GM12878 (cell line): Measurements from ENCODE around the gene IGHMBP2. TPM values are rescaled to one million over a fixed set of nuclear protein-coding genes. Genes with fewer than 3 reads are reported as not detected.

Source experiments
- ATAC-seq: fragments of 200-7000 bp; cut with Tn5 transposase; 3 replicates; pipeline ENCODE4 v1.9.1; 2020; ENCODE audit warnings: mild to moderate bottlenecking, moderate library complexity
- BruUV-seq: library from RNA; stranded (reverse); fragments of 400-500 nt; replicated peaks from 2 replicates; lab custom pipeline; 2021; lab: Mats Ljungman, UMichigan
- CTCF ChIA-PET: fragments of 300-600 bp; sonication (Branson Sonifier 250); formaldehyde crosslinking; extraction: SDS; loops from one replicate; lab custom pipeline; 2021; ENCODE audit warnings: inconsistent platforms; lab: Yijun Ruan, JAX
- POLR2A ChIA-PET: fragments of 350-600 bp; formaldehyde crosslinking; extraction: SDS; loops from one replicate; lab custom pipeline; 2021; ENCODE audit warnings: inconsistent platforms; lab: Charles Lee
- RAD21 ChIA-PET: fragments of 300-600 bp; sonication (Branson Sonifier 250); formaldehyde crosslinking; loops from one replicate; lab custom pipeline; 2023; ENCODE audit warnings: antibody characterized with exemption; ENCODE audit not compliant: unreplicated experiment; lab: Charles Lee
- SMC1A ChIA-PET: fragments of 300-600 bp; sonication (Branson Sonifier 250); formaldehyde crosslinking; loops from one replicate; lab custom pipeline; 2023; ENCODE audit not compliant: unreplicated experiment, uncharacterized antibody; lab: Charles Lee
- DNase-seq: peaks from one replicate; pipeline ENCODE4 v3.0.0-alpha.2; 2011; ENCODE audit warnings: low read depth, low spot score
- FAIRE-seq: peaks from 3 replicates; lab custom pipeline; 2011; peaks lifted over from hg19 to GRCh38; lab: Jason Lieb, UNC
- H2AFZ ChIP-seq: 2 replicates; pipeline ENCODE4 v1.6.0; 2011; ENCODE audit warnings: low read depth, low read length, control low read depth; ENCODE audit not compliant: control insufficient read depth
- H3K27ac ChIP-seq: 2 replicates; pipeline ENCODE4 v1.5.1; 2011; ENCODE audit warnings: control low read depth; ENCODE audit not compliant: control insufficient read depth, insufficient read depth
- H3K27me3 ChIP-seq, 2 experiments: replicated peaks in 1 of 2; 2 replicates each; pipeline versions ENCODE4 v1.6.0 to v1.6.1; 2011; ENCODE audit warnings: low read length in 1 of 2; ENCODE audit not compliant: control insufficient read depth in 2 of 2, insufficient read depth in 2 of 2
- H3K36me3 ChIP-seq, 2 experiments: 2 replicates each; pipeline ENCODE4 v1.5.1; 2011; ENCODE audit warnings: low read length in 1 of 2; ENCODE audit not compliant: control insufficient read depth in 2 of 2, insufficient read depth in 2 of 2
- H3K4me1 ChIP-seq: 2 replicates; pipeline ENCODE4 v1.6.1; 2011; ENCODE audit warnings: mild to moderate bottlenecking, low read length, moderate library complexity, mixed read lengths; ENCODE audit not compliant: control insufficient read depth, insufficient read depth
- H3K4me2 ChIP-seq: 2 replicates; pipeline ENCODE4 v1.6.0; 2011; ENCODE audit warnings: control low read depth; ENCODE audit not compliant: control insufficient read depth, insufficient read depth
- H3K4me3 ChIP-seq: fragments of 200-600 bp; sonication (generic); 2 replicates; pipeline ENCODE4 v1.5.1; 2016
- H3K79me2 ChIP-seq: 2 replicates; pipeline ENCODE4 v1.6.0; 2011; ENCODE audit warnings: low read length; ENCODE audit not compliant: control insufficient read depth, insufficient read depth
- H3K9ac ChIP-seq: 2 replicates; pipeline ENCODE4 v1.8.0; 2011; ENCODE audit warnings: low read length, control low read depth, mixed read lengths; ENCODE audit not compliant: control insufficient read depth, insufficient read depth
- H3K9me3 ChIP-seq: replicated peaks from 3 replicates; pipeline ENCODE4 v1.5.1; 2011; ENCODE audit warnings: mild to moderate bottlenecking, low read length; ENCODE audit not compliant: control insufficient read depth, insufficient read depth
- H4K20me1 ChIP-seq: 2 replicates; pipeline ENCODE4 v1.6.0; 2011; ENCODE audit not compliant: control insufficient read depth, insufficient read depth
- RB1 ChIP-seq: fragments of 450-650 bp; formaldehyde crosslinking; IDR thresholded peaks from 2 replicates; pipeline ENCODE4 v1.6.1; 2017; ENCODE audit warnings: mild to moderate bottlenecking, borderline replicate concordance
- SIN3A ChIP-seq: IDR thresholded peaks from 2 replicates; pipeline ENCODE4 v1.6.1; 2012; ENCODE audit warnings: low read depth, low read length, improper control_type of control experiment
- SMARCA5 ChIP-seq: fragments of 450-650 bp; IDR thresholded peaks from 2 replicates; pipeline ENCODE4 v1.6.1; 2017; ENCODE audit warnings: mild to moderate bottlenecking
- ZBED1 ChIP-seq: IDR thresholded peaks from 2 replicates; pipeline ENCODE4 v1.6.1; 2016; ENCODE audit warnings: borderline replicate concordance
- ZZZ3 ChIP-seq: IDR thresholded peaks from 2 replicates; pipeline ENCODE4 v1.6.1; 2011; ENCODE audit warnings: low read depth; ENCODE audit not compliant: control insufficient read depth, insufficient read length
- WGBS: methylation state at CpG from one replicate; pipeline ENCODE4 v1.1.6; 2016; ENCODE audit warnings: low lambda C conversion rate; ENCODE audit not compliant: insufficient replicate concordance, insufficient coverage; ENCODE audit errors: missing lambda C conversion rate; 5-methylcytosine and 5-hydroxymethylcytosine counted together
- in situ Hi-C: fragments of 300-500 bp; cut with MboI; formaldehyde crosslinking; loops from 9 replicates; pipeline ENCODE4 v1.14.3; 2018; ENCODE audit warnings: mixed read lengths
- intact Hi-C: fragments of 100-400 bp; cut with micrococcal nuclease; formaldehyde crosslinking; loops from one replicate; pipeline ENCODE4 v1.14.2; 2022; ENCODE audit not compliant: unreplicated experiment
- polyA plus RNA-seq, 11 experiments: library from polyadenylated mRNA; depleted of rRNA in 4 of 11; unstranded in 6 of 11; stranded (reverse) in 5 of 11; fragments of >200 nt; fragmentation: Nextera tagmentation in 4 of 11; fragmentation: Illumina TruSeq in 1 of 11; extraction: Ambion mirVana in 4 of 11; extraction: Trizol in 1 of 11; gene quantifications; 1 replicate in 1 of 11; 2 replicates in 10 of 11; pipeline versions ENCODE4 v1.2.1 to v1.2.3, GENCODE V29; 2011 to 2016; ENCODE audit warnings: inconsistent platforms in 2 of 11, missing spikeins in 2 of 11, low read depth in 1 of 11
- total RNA-seq, 4 experiments: library from RNA; depleted of rRNA in 3 of 4; stranded (reverse); fragments of >200 nt in 3 of 4; fragmentation: Illumina TruSeq in 1 of 4; extraction: Trizol in 1 of 4; gene quantifications; 2 replicates each; pipeline versions ENCODE4 v1.2.1 to v1.2.3, GENCODE V29; 2013 to 2021
- TF ChIP-seq, protein P1 (sequence below): fragments of 450-650 bp; conservative IDR thresholded peaks from 2 replicates; pipeline ENCODE4 v1.6.1; 2017; ENCODE audit warnings: mild to moderate bottlenecking, moderate library complexity
- TF ChIP-seq, protein P2 (sequence below): fragments of 450-650 bp; IDR thresholded peaks from 2 replicates; pipeline ENCODE4 v1.6.1; 2017; ENCODE audit warnings: mild to moderate bottlenecking, moderate library complexity
- TF ChIP-seq, protein P3 (sequence below): fragments of 450-650 bp; IDR thresholded peaks from 2 replicates; pipeline ENCODE4 v1.6.1; 2014; ENCODE audit warnings: mild to moderate bottlenecking
- TF ChIP-seq, protein P4 (sequence below): fragments of 450-650 bp; formaldehyde crosslinking; IDR thresholded peaks from 2 replicates; pipeline ENCODE4 v1.4.0; 2022; ENCODE audit warnings: mild to moderate bottlenecking, moderate library complexity
- TF ChIP-seq, protein P5 (sequence below): fragments of 450-650 bp; formaldehyde crosslinking; IDR thresholded peaks from 2 replicates; pipeline ENCODE4 v1.5.0; 2022; ENCODE audit warnings: mild to moderate bottlenecking, missing genetic modification characterization

IGHMBP2 gene
- total and polyA plus RNA-seq, 10 of the 15 experiments (the other 5 are each of a cell fraction or from before 2014, with no cell fraction given), result 1.4 to 20.1 (median 11.2) TPM

DNA sequence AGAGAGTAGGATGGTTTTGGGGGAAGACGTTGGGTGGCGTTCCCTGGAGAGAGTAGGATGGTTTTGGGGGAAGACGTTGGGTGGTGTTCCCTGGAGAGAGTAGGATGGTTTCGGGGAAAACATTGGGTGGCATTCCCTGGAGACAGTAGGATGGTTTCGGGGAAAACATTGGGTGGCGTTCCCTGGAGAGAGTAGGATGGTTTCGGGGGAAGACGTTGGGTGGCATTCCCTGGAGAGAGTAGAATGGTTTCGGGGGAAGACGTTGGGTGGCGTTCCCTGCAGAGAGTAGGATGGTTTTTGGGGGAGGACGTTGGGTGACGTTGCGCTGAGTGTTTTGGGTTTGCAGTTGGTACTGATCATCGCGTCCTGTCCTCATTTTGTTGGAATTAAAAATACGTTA is 28.2 kb downstream of the IGHMBP2 start:
- ChIA-PET RAD21 (no interaction called here), SMC1A (no interaction called here), POLR2A (no interaction called here), CTCF (no interaction called here)
- Histone ChIP-seq H3K9me3 (no peaks in the 10 kb centered on the region), H3K27ac (no peak overlapping the region), H4K20me1 (no peaks in the 10 kb centered on the region), H3K4me1 (peaks cover 9% of the 10 kb centered on the region), H3K27me3 (no peaks in the 10 kb centered on the region), H3K4me3 (no peak overlapping the region), H3K79me2 (no peaks in the 10 kb centered on the region), H3K36me3 (peaks cover 5 to 30% of the 10 kb centered on the region in 2 experiments; a peak in 3 of 4 replicates), H2AFZ (no peak overlapping the region), H3K9ac (no peak overlapping the region), H3K4me2 (no peak overlapping the region)
- in situ Hi-C loops (no loop called here), intact Hi-C loops (no loop called here)
- FAIRE-seq (no peak), DNase-seq (no peak), ATAC-seq (no peak)
- 88% methylated on average over 17 of the region's 17 CpGs for WGBS
- BruUV-seq, result no TSS peak
- no peak for TF ChIP-seq SMARCA5
- TF ChIP-seq ZBED1, result no peak
- TF ChIP-seq, protein P1, sequence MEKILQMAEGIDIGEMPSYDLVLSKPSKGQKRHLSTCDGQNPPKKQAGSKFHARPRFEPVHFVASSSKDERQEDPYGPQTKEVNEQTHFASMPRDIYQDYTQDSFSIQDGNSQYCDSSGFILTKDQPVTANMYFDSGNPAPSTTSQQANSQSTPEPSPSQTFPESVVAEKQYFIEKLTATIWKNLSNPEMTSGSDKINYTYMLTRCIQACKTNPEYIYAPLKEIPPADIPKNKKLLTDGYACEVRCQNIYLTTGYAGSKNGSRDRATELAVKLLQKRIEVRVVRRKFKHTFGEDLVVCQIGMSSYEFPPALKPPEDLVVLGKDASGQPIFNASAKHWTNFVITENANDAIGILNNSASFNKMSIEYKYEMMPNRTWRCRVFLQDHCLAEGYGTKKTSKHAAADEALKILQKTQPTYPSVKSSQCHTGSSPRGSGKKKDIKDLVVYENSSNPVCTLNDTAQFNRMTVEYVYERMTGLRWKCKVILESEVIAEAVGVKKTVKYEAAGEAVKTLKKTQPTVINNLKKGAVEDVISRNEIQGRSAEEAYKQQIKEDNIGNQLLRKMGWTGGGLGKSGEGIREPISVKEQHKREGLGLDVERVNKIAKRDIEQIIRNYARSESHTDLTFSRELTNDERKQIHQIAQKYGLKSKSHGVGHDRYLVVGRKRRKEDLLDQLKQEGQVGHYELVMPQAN, result no peak
- TF ChIP-seq, protein P2, sequence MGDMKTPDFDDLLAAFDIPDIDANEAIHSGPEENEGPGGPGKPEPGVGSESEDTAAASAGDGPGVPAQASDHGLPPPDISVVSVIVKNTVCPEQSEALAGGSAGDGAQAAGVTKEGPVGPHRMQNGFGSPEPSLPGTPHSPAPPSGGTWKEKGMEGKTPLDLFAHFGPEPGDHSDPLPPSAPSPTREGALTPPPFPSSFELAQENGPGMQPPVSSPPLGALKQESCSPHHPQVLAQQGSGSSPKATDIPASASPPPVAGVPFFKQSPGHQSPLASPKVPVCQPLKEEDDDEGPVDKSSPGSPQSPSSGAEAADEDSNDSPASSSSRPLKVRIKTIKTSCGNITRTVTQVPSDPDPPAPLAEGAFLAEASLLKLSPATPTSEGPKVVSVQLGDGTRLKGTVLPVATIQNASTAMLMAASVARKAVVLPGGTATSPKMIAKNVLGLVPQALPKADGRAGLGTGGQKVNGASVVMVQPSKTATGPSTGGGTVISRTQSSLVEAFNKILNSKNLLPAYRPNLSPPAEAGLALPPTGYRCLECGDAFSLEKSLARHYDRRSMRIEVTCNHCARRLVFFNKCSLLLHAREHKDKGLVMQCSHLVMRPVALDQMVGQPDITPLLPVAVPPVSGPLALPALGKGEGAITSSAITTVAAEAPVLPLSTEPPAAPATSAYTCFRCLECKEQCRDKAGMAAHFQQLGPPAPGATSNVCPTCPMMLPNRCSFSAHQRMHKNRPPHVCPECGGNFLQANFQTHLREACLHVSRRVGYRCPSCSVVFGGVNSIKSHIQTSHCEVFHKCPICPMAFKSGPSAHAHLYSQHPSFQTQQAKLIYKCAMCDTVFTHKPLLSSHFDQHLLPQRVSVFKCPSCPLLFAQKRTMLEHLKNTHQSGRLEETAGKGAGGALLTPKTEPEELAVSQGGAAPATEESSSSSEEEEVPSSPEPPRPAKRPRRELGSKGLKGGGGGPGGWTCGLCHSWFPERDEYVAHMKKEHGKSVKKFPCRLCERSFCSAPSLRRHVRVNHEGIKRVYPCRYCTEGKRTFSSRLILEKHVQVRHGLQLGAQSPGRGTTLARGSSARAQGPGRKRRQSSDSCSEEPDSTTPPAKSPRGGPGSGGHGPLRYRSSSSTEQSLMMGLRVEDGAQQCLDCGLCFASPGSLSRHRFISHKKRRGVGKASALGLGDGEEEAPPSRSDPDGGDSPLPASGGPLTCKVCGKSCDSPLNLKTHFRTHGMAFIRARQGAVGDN, result no peak
- TF ChIP-seq, protein P3, sequence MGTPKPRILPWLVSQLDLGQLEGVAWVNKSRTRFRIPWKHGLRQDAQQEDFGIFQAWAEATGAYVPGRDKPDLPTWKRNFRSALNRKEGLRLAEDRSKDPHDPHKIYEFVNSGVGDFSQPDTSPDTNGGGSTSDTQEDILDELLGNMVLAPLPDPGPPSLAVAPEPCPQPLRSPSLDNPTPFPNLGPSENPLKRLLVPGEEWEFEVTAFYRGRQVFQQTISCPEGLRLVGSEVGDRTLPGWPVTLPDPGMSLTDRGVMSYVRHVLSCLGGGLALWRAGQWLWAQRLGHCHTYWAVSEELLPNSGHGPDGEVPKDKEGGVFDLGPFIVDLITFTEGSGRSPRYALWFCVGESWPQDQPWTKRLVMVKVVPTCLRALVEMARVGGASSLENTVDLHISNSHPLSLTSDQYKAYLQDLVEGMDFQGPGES, result no peak
- no peak for TF ChIP-seq ZZZ3
- TF ChIP-seq RB1, result no peak
- no peak for TF ChIP-seq SIN3A
- TF ChIP-seq, protein P4, sequence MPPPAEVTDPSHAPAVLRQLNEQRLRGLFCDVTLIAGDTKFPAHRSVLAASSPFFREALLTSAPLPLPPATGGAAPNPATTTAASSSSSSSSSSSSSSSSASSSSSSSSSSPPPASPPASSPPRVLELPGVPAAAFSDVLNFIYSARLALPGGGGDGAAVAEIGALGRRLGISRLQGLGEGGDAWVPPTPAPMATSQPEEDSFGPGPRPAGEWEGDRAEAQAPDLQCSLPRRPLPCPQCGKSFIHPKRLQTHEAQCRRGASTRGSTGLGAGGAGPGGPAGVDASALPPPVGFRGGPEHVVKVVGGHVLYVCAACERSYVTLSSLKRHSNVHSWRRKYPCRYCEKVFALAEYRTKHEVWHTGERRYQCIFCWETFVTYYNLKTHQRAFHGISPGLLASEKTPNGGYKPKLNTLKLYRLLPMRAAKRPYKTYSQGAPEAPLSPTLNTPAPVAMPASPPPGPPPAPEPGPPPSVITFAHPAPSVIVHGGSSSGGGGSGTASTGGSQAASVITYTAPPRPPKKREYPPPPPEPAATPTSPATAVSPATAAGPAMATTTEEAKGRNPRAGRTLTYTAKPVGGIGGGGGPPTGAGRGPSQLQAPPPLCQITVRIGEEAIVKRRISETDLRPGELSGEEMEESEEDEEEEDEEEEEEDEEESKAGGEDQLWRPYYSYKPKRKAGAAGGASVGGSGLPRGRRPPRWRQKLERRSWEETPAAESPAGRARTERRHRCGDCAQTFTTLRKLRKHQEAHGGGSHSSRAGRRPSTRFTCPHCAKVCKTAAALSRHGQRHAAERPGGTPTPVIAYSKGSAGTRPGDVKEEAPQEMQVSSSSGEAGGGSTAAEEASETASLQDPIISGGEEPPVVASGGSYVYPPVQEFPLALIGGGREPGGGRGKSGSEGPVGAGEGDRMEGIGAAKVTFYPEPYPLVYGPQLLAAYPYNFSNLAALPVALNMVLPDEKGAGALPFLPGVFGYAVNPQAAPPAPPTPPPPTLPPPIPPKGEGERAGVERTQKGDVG (CRISPR knock-in tag), result no peak
- TF ChIP-seq, protein P5, sequence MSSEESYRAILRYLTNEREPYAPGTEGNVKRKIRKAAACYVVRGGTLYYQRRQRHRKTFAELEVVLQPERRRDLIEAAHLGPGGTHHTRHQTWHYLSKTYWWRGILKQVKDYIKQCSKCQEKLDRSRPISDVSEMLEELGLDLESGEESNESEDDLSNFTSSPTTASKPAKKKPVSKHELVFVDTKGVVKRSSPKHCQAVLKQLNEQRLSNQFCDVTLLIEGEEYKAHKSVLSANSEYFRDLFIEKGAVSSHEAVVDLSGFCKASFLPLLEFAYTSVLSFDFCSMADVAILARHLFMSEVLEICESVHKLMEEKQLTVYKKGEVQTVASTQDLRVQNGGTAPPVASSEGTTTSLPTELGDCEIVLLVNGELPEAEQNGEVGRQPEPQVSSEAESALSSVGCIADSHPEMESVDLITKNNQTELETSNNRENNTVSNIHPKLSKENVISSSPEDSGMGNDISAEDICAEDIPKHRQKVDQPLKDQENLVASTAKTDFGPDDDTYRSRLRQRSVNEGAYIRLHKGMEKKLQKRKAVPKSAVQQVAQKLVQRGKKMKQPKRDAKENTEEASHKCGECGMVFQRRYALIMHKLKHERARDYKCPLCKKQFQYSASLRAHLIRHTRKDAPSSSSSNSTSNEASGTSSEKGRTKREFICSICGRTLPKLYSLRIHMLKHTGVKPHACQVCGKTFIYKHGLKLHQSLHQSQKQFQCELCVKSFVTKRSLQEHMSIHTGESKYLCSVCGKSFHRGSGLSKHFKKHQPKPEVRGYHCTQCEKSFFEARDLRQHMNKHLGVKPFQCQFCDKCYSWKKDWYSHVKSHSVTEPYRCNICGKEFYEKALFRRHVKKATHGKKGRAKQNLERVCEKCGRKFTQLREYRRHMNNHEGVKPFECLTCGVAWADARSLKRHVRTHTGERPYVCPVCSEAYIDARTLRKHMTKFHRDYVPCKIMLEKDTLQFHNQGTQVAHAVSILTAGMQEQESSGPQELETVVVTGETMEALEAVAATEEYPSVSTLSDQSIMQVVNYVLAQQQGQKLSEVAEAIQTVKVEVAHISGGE, result no peak
